Measurements from ENCODE around the gene CHADL. TPM values are rescaled to one million over a fixed set of nuclear protein-coding genes. Genes with fewer than 3 reads are reported as not detected.
A peak's percentile ranks its signal among the peaks of the same experiment; 100 is the strongest.

CHADL gene
- total and polyA plus RNA-seq, 2 of the 8 experiments (the other 6 are each of a cell fraction or from before 2014, with no cell fraction given): 0.78 to 1.4 TPM

- no peak for DNase-seq (ENCODE audit: low read depth in 1 of 2, low spot score in 2 of 2)
- Histone ChIP-seq H3K4ac (replicated peaks; ENCODE audit: insufficient read length, low read depth, low read length) (no peak overlapping the region), H4K20me1 (replicated peaks in 1 of 2; ENCODE audit: control insufficient read depth in 1 of 2, insufficient read depth in 2 of 2, low read length in 2 of 2) (peaks cover 4 to 16% of the 10 kb centered on the region in 2 experiments), H3K79me2 (ENCODE audit: control insufficient read depth in 1 of 2, insufficient read depth in 2 of 2, low read length in 2 of 2) (peaks cover 2 to 38% of the 10 kb centered on the region in 2 experiments; a peak in 3 of 4 replicates), H2BK12ac (ENCODE audit: low read depth, low read length) (no peak overlapping the region), H2BK120ac (replicated peaks; ENCODE audit: low read depth, low read length) (no peak overlapping the region), H4K8ac (ENCODE audit: extremely low read depth, insufficient read depth, low read length) (no peak overlapping the region), H3K4me2 (ENCODE audit: insufficient read depth in 1 of 2, low read depth in 2 of 2, low read length in 2 of 2) (no peak overlapping the region), H3K9me3 (ENCODE audit: insufficient read depth in 2 of 2, low read depth in 1 of 2, low read length in 1 of 2) (no peaks in the 10 kb centered on the region), H4K5ac (ENCODE audit: insufficient read length, low read depth, low read length) (no peak overlapping the region), H3K27me3 (replicated peaks in 1 of 4; ENCODE audit: control insufficient read depth in 3 of 4, extremely low read depth in 1 of 4, insufficient read depth in 3 of 4, low read length in 3 of 4) (no peaks in the 10 kb centered on the region), H3K23ac (ENCODE audit: insufficient read length) (no peak overlapping the region), H2AFZ (ENCODE audit: low read length) (no peak overlapping the region), H3K36me3 (ENCODE audit: control insufficient read depth in 2 of 4, insufficient read depth in 4 of 4, low read length in 3 of 4) (peaks cover 27 to 89% (median 47%) of the 10 kb centered on the region in 4 experiments), H3K23me2 (ENCODE audit: low read depth, low read length) (no peaks in the 10 kb centered on the region), H3K56ac (replicated peaks; ENCODE audit: insufficient read length, low read depth, low read length) (no peak overlapping the region), H2BK15ac (ENCODE audit: low read length) (no peak overlapping the region), H3K4me3 (ENCODE audit: extremely low read depth in 1 of 4, insufficient read depth in 2 of 4, low read depth in 3 of 4, low read length in 4 of 4) (no peak overlapping the region), H2BK5ac (ENCODE audit: low read depth, low read length) (peak overlapping the region; percentile 48; the same call in 1 of the 2 replicates), H3K18ac (ENCODE audit: extremely low read depth, low read length) (no peak overlapping the region), H3K4me1 (replicated peaks in 1 of 4; ENCODE audit: control insufficient read depth in 3 of 4, insufficient read depth in 4 of 4, low read length in 3 of 4) (peaks cover 0 to 5% (median 0%) of the 10 kb centered on the region in 4 experiments; a peak in 2 of 7 replicates), H3K9ac (replicated peaks in 1 of 4; ENCODE audit: extremely low read depth in 1 of 4, low read depth in 3 of 4, low read length in 3 of 4) (no peak overlapping the region), H3K14ac (ENCODE audit: insufficient read length) (no peak overlapping the region), H2BK20ac (ENCODE audit: low read length) (no peak overlapping the region), H3K27ac (ENCODE audit: low read depth, low read length) (no peak overlapping the region; the same call in 1 of the 2 replicates), H3K79me1 (ENCODE audit: low read depth, low read length) (peaks cover 10% of the 10 kb centered on the region; the same call in 1 of the 2 replicates), H4K91ac (replicated peaks; ENCODE audit: insufficient read length, low read length) (no peak overlapping the region), H2AK5ac (ENCODE audit: low read depth, low read length) (no peak overlapping the region)
- POLR2A ChIA-PET (ENCODE audit: partially characterized antibody): interaction anchor here (1.0 to 3.2 kb wide), 5 partner anchors 8 to 134 kb away, joined by 3 to 24 read pairs (median 3); no protein-coding TSS in a partner anchor
- no peak for FAIRE-seq
- CTCF ChIA-PET (ENCODE audit: partially characterized antibody): interaction anchor here (1.2 kb wide), 1 partner anchor 21 kb away, joined by 3 read pairs; no protein-coding TSS in a partner anchor
- WGBS, 2 experiments (ENCODE audit: extremely low coverage in 1 of 2, insufficient coverage in 1 of 2, insufficient read length in 1 of 2, insufficient replicate concordance in 2 of 2, low coverage in 1 of 2, low lambda C conversion rate in 2 of 2, missing lambda C conversion rate in 1 of 2): 95% methylated on average over 3 of the region's 3 CpGs; no CpG with 5 or more reads in 1 of the 2 experiments
- TF ChIP-seq, protein P1, sequence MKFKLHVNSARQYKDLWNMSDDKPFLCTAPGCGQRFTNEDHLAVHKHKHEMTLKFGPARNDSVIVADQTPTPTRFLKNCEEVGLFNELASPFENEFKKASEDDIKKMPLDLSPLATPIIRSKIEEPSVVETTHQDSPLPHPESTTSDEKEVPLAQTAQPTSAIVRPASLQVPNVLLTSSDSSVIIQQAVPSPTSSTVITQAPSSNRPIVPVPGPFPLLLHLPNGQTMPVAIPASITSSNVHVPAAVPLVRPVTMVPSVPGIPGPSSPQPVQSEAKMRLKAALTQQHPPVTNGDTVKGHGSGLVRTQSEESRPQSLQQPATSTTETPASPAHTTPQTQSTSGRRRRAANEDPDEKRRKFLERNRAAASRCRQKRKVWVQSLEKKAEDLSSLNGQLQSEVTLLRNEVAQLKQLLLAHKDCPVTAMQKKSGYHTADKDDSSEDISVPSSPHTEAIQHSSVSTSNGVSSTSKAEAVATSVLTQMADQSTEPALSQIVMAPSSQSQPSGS (IDR thresholded peaks at IDR 0.05; ENCODE audit: low read length): no peak
- TF ChIP-seq EGR1 (IDR thresholded peaks at IDR 0.05; ENCODE audit: borderline replicate concordance, low read depth, low read length) (no peak), HDAC6 (IDR thresholded peaks at IDR 0.05; ENCODE audit: low read depth, low read length) (no peak)
These were observed 39.3 kb upstream of the CHADL start for GRCh38 chr22:41280065-41280464.
